Measurements from ENCODE around the gene PROZ.

Gene PROZ

DNA sequence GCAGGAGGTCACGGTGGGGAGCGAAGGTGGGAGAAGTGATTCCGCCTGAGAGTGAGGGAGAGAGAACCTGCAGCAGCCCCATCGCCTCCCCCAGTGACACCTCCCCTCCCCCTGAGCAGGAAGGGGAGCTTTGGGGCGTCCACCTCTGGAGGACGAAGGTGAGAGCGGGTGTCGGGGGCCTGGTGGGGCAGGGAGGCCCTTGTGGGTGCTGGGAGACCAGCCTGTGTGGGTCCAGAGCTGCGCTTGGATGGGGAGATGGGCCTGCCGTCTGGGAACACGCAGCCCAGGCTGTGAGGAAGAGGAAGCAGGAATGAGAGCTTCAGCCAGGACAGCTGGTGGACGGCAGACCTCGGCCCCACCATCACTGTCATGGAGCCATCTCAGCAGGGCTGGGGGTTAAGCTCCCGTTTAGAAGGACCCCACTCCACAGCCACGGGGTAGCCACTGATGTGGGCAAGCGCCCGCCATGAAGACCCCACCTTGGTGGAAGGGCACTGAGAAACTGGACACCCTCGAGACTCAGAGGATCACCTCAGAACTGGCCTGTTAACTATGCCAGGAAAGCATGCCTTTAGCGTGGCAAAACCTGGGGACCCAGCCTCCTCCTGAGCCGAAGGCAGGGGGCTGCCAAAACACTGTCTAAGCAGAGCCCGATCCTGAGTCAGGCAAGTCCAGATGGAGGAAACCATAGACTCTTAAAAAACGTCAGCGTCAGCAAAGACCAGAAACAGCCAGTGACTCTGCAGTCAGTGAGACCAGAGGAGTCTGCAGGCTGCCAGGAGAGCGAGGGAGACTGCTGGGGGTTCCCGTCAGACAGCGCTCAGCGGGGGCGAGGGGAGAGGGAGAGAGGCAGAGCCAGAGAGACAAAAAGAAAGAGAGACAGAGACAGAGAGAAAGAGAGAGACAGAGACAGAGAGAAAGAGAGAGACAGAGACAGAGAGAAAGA, 6.4 kb upstream of the PROZ start:
- Histone ChIP-seq H2BK5ac (ENCODE audit: low read depth, low read length, poor library complexity, severe bottlenecking) (no peak overlapping the region), H3K4me1 (ENCODE audit: control insufficient read depth, insufficient read depth, low read depth, low read length) (peaks cover 16% of the 10 kb centered on the region), H2BK120ac (ENCODE audit: low read depth, low read length) (peak overlapping the region; percentile 57), H3K4me2 (ENCODE audit: low read length, poor library complexity, severe bottlenecking) (peak overlapping the region; percentile 48), H2BK12ac (ENCODE audit: low read length in 2 of 2) (peak overlapping the region; percentile 7 to 61), H2BK15ac (ENCODE audit: low read depth, poor library complexity, severe bottlenecking) (peak overlapping the region; percentile 63), H2AFZ (ENCODE audit: low read depth, low read length) (no peak overlapping the region), H3K4me3 (ENCODE audit: insufficient read depth in 1 of 2, low read depth in 1 of 2, low read length in 2 of 2) (peak overlapping the region; percentile 20 to 75), H3K23ac (ENCODE audit: low read length in 2 of 2) (no peak overlapping the region), H3K27ac (ENCODE audit: low read length, poor library complexity, severe bottlenecking) (no peak overlapping the region), H3K27me3 (ENCODE audit: control insufficient read depth in 1 of 2, insufficient read depth in 1 of 2, low read length in 2 of 2) (peaks cover 0 to 2% of the 10 kb centered on the region in 2 experiments), H4K91ac (ENCODE audit: low read length) (peak overlapping the region; percentile 6), H2AK5ac (ENCODE audit: low read length, severe bottlenecking) (peak overlapping the region; percentile 53), H3K4ac (ENCODE audit: low read depth in 1 of 2, low read length in 2 of 2) (peak overlapping the region; percentile 65 to 71), H3K79me1 (replicated peaks; ENCODE audit: low read length, poor library complexity, severe bottlenecking) (no peaks in the 10 kb centered on the region), H4K8ac (ENCODE audit: low read length) (peak overlapping the region; percentile 69), H3K14ac (ENCODE audit: low read length in 2 of 2) (no peak overlapping the region), H3K18ac (ENCODE audit: low read depth in 1 of 2, low read length in 2 of 2) (peak overlapping the region; percentile 75 to 78), H3K36me3 (ENCODE audit: control insufficient read depth in 1 of 2, insufficient read depth in 2 of 2, low read depth in 1 of 2, low read length in 2 of 2) (no peaks in the 10 kb centered on the region), H3K9me3 (ENCODE audit: control insufficient read depth, low read length) (no peaks in the 10 kb centered on the region), H3K9ac (ENCODE audit: low read length) (peak overlapping the region; percentile 93)
- peak; percentile 71 for DNase-seq
- WGBS = 71% methylated on average over 26 of the region's 28 CpGs

DNA sequence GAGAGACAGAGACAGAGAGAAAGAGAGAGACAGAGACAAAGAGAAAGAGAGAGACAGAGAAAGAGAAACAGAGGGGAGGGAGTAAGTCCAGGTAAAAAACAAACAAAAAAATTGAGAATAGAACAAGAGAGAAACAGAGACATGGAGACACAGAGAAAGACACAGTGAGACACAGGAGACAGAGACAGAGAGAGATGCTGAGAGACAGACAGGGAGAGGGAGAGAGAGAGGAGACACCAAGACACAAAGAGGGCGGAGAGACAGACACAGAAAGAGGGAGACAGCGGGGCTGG, 5.8 kb upstream of the PROZ start:
- no peaks in the 10 kb centered on the region for H3K9me3 ChIP-seq (ENCODE audit: control insufficient read depth, low read length)
- H3K4ac ChIP-seq (ENCODE audit: low read depth in 1 of 2, low read length in 2 of 2) = peak overlapping the region in 1 of 2 experiments; percentile 49
- H2BK5ac ChIP-seq (ENCODE audit: low read depth, low read length, poor library complexity, severe bottlenecking) = no peak overlapping the region
- no peaks in the 10 kb centered on the region for H3K79me1 ChIP-seq (replicated peaks; ENCODE audit: low read length, poor library complexity, severe bottlenecking)
- H3K18ac ChIP-seq (ENCODE audit: low read depth in 1 of 2, low read length in 2 of 2) = peak overlapping the region; percentile 74 to 96
- H2AK5ac ChIP-seq (ENCODE audit: low read length, severe bottlenecking) = no peak overlapping the region
- H2BK12ac ChIP-seq (ENCODE audit: low read length in 2 of 2) = peak overlapping the region; percentile 61 to 75
- H2AFZ ChIP-seq (ENCODE audit: low read depth, low read length) = peak overlapping the region; percentile 80
- H3K9ac ChIP-seq (ENCODE audit: low read length) = peak overlapping the region; percentile 93
- 54% methylated on average over 2 of the region's 2 CpGs for WGBS
- H3K27ac ChIP-seq (ENCODE audit: low read length, poor library complexity, severe bottlenecking) = no peak overlapping the region
- no peak overlapping the region for H2BK120ac ChIP-seq (ENCODE audit: low read depth, low read length)
- H3K23ac ChIP-seq (ENCODE audit: low read length in 2 of 2) = no peak overlapping the region
- H3K4me1 ChIP-seq (ENCODE audit: control insufficient read depth, insufficient read depth, low read depth, low read length) = peaks cover 16% of the 10 kb centered on the region
- H3K27me3 ChIP-seq (ENCODE audit: control insufficient read depth in 1 of 2, insufficient read depth in 1 of 2, low read length in 2 of 2) = no peaks in the 10 kb centered on the region
- H4K8ac ChIP-seq (ENCODE audit: low read length) = peak overlapping the region; percentile 94
- no peak overlapping the region for H3K14ac ChIP-seq (ENCODE audit: low read length in 2 of 2)
- no peak for DNase-seq
- H3K4me3 ChIP-seq (ENCODE audit: insufficient read depth in 1 of 2, low read depth in 1 of 2, low read length in 2 of 2) = peak overlapping the region in 1 of 2 experiments; percentile 75
- peak overlapping the region; percentile 23 for H3K4me2 ChIP-seq (ENCODE audit: low read length, poor library complexity, severe bottlenecking)
- peak overlapping the region; percentile 97 for H4K91ac ChIP-seq (ENCODE audit: low read length)
- H3K36me3 ChIP-seq (ENCODE audit: control insufficient read depth in 1 of 2, insufficient read depth in 2 of 2, low read depth in 1 of 2, low read length in 2 of 2) = no peaks in the 10 kb centered on the region
- H2BK15ac ChIP-seq (ENCODE audit: low read depth, poor library complexity, severe bottlenecking) = no peak overlapping the region

DNA sequence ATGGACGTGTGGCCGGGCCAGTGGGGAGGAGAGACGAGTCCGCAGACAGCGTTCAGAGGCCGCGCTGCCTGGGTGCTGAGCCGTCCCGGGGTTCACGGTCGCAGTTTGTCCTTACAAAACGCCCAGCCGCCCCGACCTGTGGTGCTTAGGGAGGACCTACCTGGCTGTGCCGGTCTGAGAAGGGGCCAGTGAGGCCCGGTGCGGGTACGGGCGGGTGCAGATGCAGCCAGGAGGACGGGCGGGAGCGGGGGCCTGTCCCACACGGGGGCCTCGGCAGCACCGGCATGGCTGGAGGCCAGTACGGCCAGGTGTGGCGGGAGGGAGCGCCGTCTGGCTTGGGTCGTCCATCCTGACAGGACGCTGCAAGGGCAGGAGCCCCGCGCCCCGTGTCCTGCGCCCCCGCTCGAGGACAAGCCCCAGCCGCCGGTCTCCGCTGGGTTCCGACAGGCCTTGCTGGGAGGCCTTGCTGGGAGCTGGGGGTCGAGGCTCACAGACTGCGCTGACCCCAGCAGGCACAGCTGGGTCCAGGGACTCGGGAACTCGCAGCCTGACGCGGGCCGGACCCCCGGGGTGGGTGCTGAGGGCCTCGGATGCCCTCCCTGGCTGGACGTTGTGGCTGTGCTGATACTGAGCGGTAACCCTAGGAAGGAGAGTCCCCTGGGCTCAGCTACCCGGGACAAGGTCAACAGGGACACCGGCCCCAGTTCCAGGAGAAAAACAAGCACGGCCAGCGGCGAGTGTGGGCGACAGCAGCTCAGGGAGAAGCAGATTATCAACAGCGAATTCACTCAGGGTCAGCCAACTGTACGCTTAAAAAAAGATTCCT, 5.3 kb upstream of the PROZ start:
- peak; percentile 43 for DNase-seq
- Histone ChIP-seq H3K4ac (ENCODE audit: low read depth in 1 of 2, low read length in 2 of 2) (peak overlapping the region; percentile 12 to 49), H2BK120ac (ENCODE audit: low read depth, low read length) (peak overlapping the region; percentile 77), H3K9ac (ENCODE audit: low read length) (peak overlapping the region; percentile 93), H2BK12ac (ENCODE audit: low read length in 2 of 2) (peak overlapping the region; percentile 61 to 75), H2BK15ac (ENCODE audit: low read depth, poor library complexity, severe bottlenecking) (peak overlapping the region; percentile 77), H2BK5ac (ENCODE audit: low read depth, low read length, poor library complexity, severe bottlenecking) (no peak overlapping the region), H4K91ac (ENCODE audit: low read length) (peak overlapping the region; percentile 97), H3K4me3 (ENCODE audit: insufficient read depth in 1 of 2, low read depth in 1 of 2, low read length in 2 of 2) (peak overlapping the region; percentile 47 to 75), H2AFZ (ENCODE audit: low read depth, low read length) (peak overlapping the region; percentile 80), H2AK5ac (ENCODE audit: low read length, severe bottlenecking) (no peak overlapping the region), H3K27me3 (ENCODE audit: control insufficient read depth in 1 of 2, insufficient read depth in 1 of 2, low read length in 2 of 2) (no peaks in the 10 kb centered on the region), H3K9me3 (ENCODE audit: control insufficient read depth, low read length) (no peaks in the 10 kb centered on the region), H3K23ac (ENCODE audit: low read length in 2 of 2) (peak overlapping the region in 1 of 2 experiments; percentile 86), H3K4me1 (ENCODE audit: control insufficient read depth, insufficient read depth, low read depth, low read length) (peaks cover 17% of the 10 kb centered on the region), H3K79me1 (replicated peaks; ENCODE audit: low read length, poor library complexity, severe bottlenecking) (no peaks in the 10 kb centered on the region), H3K36me3 (ENCODE audit: control insufficient read depth in 1 of 2, insufficient read depth in 2 of 2, low read depth in 1 of 2, low read length in 2 of 2) (no peaks in the 10 kb centered on the region), H4K8ac (ENCODE audit: low read length) (peak overlapping the region; percentile 94), H3K14ac (ENCODE audit: low read length in 2 of 2) (peak overlapping the region in 1 of 2 experiments; percentile 68), H3K27ac (ENCODE audit: low read length, poor library complexity, severe bottlenecking) (peak overlapping the region; percentile 52), H3K4me2 (ENCODE audit: low read length, poor library complexity, severe bottlenecking) (peak overlapping the region; percentile 82), H3K18ac (ENCODE audit: low read depth in 1 of 2, low read length in 2 of 2) (peak overlapping the region; percentile 74 to 96)
- 14% methylated on average over 55 of the region's 60 CpGs for WGBS
